Neural progenitor cell (in vitro differentiated cells): ENCODE results near the gene SLC38A10.

ENCODE experiments used
- CTCF ChIP-seq: fragments of 200-600 bp; sonication (generic); IDR thresholded peaks from 2 replicates; pipeline ENCODE4 v1.5.1; 2017; ENCODE audit warnings: antibody characterized with exemption, mild to moderate bottlenecking
- EZH2 ChIP-seq: fragments of 200-600 bp; sonication (generic); IDR thresholded peaks from 2 replicates; pipeline ENCODE4 v1.6.1; 2017; ENCODE audit warnings: antibody characterized with exemption, mild to moderate bottlenecking, moderate library complexity

GRCh38 chr17:81273698-81274470 lies 21.2 kb downstream of the SLC38A10 start:
- TF ChIP-seq CTCF (no peak), EZH2 (no peak)
